Dedifferentiated amniotic fluid mesenchymal stem cell (primary cell): ENCODE measurements around the gene HERC3.
"Not testable (repeated sequence)": the region's sequence is repeated elsewhere in the genome, so short reads cannot be mapped to it uniquely, and the experiment has no call there.

Source experiments
- DNase-seq: peaks from one replicate; pipeline ENCODE4 v3.0.0-alpha.2; 2016; ENCODE audit errors: extremely low spot score

Gene HERC3

GRCh38 chr4:88609387-88609786 is 17.1 kb downstream of the HERC3 start:
- DNase-seq = no peak

- DNase-seq = not testable (repeated sequence)
Observed at GRCh38 chr4:88609794-88610193, 17.5 kb downstream of the HERC3 start.

- no peak for DNase-seq
Observed at GRCh38 chr4:88610771-88611170, 18.5 kb downstream of the HERC3 start.

GRCh38 chr4:88613417-88613875 is 21.2 kb downstream of the HERC3 start:
- DNase-seq = no peak

GRCh38 chr4:88614058-88614457 is 21.8 kb downstream of the HERC3 start:
- DNase-seq = no peak

GRCh38 chr4:88616275-88617150 is 24.2 kb downstream of the HERC3 start:
- peak; percentile 74 for DNase-seq

GRCh38 chr4:88618782-88619485 is 26.7 kb downstream of the HERC3 start:
- no peak for DNase-seq

GRCh38 chr4:88619971-88620370 is 27.7 kb downstream of the HERC3 start:
- DNase-seq = no peak

- no peak for DNase-seq
Observed at GRCh38 chr4:88621763-88622327, 29.6 kb downstream of the HERC3 start.

GRCh38 chr4:88623097-88623496 is 30.8 kb downstream of the HERC3 start:
- peak; percentile 89 for DNase-seq

- no peak for DNase-seq
Observed at GRCh38 chr4:88628746-88629145, 36.5 kb downstream of the HERC3 start.

- peak; percentile 43 for DNase-seq
Observed at GRCh38 chr4:88629826-88630225, 37.5 kb downstream of the HERC3 start.

- peak; percentile 88 for DNase-seq
Observed at GRCh38 chr4:88630756-88631155, 38.5 kb downstream of the HERC3 start.

GRCh38 chr4:88643932-88644331 is 51.7 kb downstream of the HERC3 start:
- DNase-seq = no peak

GRCh38 chr4:88645994-88646393 is 53.7 kb downstream of the HERC3 start:
- DNase-seq = no peak

GRCh38 chr4:88646528-88647280 is 54.4 kb downstream of the HERC3 start:
- no peak for DNase-seq

GRCh38 chr4:88649716-88650115 is 57.4 kb downstream of the HERC3 start:
- DNase-seq = no peak

- DNase-seq = no peak
Observed at GRCh38 chr4:88653371-88653946, 61.2 kb downstream of the HERC3 start.

- no peak for DNase-seq
Observed at GRCh38 chr4:88655226-88655625, 62.9 kb downstream of the HERC3 start.

- DNase-seq = peak; percentile 83
Observed at GRCh38 chr4:88659055-88659889, 67.0 kb downstream of the HERC3 start.

GRCh38 chr4:88659890-88660208 is 67.6 kb downstream of the HERC3 start:
- no peak for DNase-seq
